ENCODE results near the gene MIA2.

Gene MIA2

GRCh38 chr14:39417014-39417413, 183.3 kb downstream of the MIA2 start:
- TF ChIP-seq, protein P1, sequence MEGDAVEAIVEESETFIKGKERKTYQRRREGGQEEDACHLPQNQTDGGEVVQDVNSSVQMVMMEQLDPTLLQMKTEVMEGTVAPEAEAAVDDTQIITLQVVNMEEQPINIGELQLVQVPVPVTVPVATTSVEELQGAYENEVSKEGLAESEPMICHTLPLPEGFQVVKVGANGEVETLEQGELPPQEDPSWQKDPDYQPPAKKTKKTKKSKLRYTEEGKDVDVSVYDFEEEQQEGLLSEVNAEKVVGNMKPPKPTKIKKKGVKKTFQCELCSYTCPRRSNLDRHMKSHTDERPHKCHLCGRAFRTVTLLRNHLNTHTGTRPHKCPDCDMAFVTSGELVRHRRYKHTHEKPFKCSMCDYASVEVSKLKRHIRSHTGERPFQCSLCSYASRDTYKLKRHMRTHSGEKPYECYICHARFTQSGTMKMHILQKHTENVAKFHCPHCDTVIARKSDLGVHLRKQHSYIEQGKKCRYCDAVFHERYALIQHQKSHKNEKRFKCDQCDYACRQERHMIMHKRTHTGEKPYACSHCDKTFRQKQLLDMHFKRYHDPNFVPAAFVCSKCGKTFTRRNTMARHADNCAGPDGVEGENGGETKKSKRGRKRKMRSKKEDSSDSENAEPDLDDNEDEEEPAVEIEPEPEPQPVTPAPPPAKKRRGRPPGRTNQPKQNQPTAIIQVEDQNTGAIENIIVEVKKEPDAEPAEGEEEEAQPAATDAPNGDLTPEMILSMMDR (IDR thresholded peaks at IDR 0.05): 0 out of 2 replicates have a peak, but pooled peaks have one; percentile 12

- TF ChIP-seq, protein P1 (IDR thresholded peaks at IDR 0.05): peak; percentile 14; the same call in 1 of the 2 replicates
These were observed 185.6 kb downstream of the MIA2 start for GRCh38 chr14:39419272-39419671.

DNA sequence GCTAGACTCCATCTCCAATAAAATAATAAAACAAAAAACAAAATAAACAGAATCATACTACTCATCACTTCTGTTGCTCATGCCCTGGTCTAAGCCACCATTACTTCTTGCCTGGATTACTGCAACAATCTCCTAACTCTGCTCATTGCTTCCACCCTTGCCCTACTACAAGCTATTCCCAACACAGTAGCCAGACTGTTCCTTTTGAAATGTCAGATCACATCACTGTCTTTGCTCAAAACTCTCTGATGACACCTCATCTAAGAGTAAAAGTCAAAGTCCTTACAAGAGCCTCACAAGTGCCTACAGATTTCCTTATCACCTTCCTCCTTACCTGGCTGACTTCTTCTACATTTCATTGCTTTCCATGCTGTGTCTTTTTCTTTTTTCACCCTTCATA, 188.5 kb downstream of the MIA2 start:
- TF ChIP-seq, protein P1 (IDR thresholded peaks at IDR 0.05): no peak

- TF ChIP-seq, protein P1 (IDR thresholded peaks at IDR 0.05): no peak
These were observed 190.1 kb downstream of the MIA2 start for GRCh38 chr14:39423793-39424192.

DNA sequence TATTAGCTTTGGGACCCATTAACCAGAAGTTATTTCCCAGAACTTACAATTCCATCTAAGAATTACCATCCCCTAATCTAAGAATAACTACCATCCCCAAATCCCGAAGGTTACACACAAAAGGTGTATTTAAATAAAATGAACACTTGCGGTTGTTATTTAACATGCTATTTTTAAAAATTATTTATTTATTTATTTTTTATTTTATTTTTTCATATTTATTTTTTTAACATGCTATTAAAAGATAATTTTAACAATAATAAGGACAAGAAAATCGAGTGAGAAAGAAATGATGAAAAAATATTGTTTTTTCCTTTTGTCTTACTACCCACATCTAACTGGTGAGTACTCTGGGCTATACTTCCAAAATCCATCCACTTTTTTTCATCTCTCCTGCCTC, 192.2 kb downstream of the MIA2 start:
- TF ChIP-seq, protein P1 (IDR thresholded peaks at IDR 0.05): no peak

- TF ChIP-seq, protein P1 (IDR thresholded peaks at IDR 0.05): peak; percentile 55
These were observed 192.9 kb downstream of the MIA2 start for GRCh38 chr14:39426605-39427004.

DNA sequence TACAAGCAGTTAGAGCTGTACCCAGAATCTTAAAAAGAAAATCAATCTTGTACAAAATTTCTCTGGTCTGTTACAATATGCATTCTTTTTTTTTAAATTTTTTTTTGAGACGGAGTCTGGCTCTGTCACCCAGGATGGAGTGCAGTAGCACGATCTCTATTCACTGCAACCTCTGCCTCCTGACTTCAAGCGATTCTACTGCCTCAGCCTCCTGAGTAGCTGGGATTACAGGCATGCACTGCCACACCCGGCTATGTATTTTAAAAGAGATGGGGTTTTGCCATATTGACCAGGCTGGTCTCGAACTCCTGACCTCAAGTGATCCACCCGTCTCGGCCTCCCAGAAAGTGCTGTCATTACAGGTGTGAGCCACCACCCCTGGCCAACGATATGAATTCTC, 194.4 kb downstream of the MIA2 start:
- TF ChIP-seq, protein P1 (IDR thresholded peaks at IDR 0.05): no peak

- TF ChIP-seq, protein P1 (IDR thresholded peaks at IDR 0.05): no peak
These were observed 197.2 kb downstream of the MIA2 start for GRCh38 chr14:39430762-39431415.
